Cardiac muscle cell (in vitro differentiated cells and primary cell): ENCODE measurements around the gene TTC34. TPM values are rescaled to one million over a fixed set of nuclear protein-coding genes. Genes with fewer than 3 reads are reported as not detected.
A peak's percentile ranks its signal among the peaks of the same experiment; 100 is the strongest.

Experiments
- DNase-seq, 2 donors: peaks; one replicate each; pipeline versions ENCODE4 v3.0.0 to v3.0.0-alpha.2; 2010 to 2017; ENCODE audit warnings: low read depth in 1 of 2, low spot score in 1 of 2
- H3K27ac ChIP-seq: fragments of 200-600 bp; sonication (generic); 2 replicates; pipeline ENCODE4 v1.5.1; 2016
- H3K27me3 ChIP-seq: fragments of 200-600 bp; sonication (generic); 2 replicates; pipeline ENCODE4 v1.6.0; 2016; ENCODE audit warnings: control low read depth
- H3K36me3 ChIP-seq: fragments of 200-600 bp; sonication (generic); 2 replicates; pipeline ENCODE4 v1.5.1; 2016; ENCODE audit warnings: control low read depth
- H3K4me1 ChIP-seq: fragments of 200-600 bp; sonication (generic); 2 replicates; pipeline ENCODE4 v1.8.1; 2017; ENCODE audit warnings: low read depth, mild to moderate bottlenecking, mixed run types
- H3K4me3 ChIP-seq: fragments of 200-600 bp; sonication (generic); 2 replicates; pipeline ENCODE4 v1.5.1; 2016; ENCODE audit warnings: mild to moderate bottlenecking
- H3K9me3 ChIP-seq: fragments of 200-600 bp; sonication (generic); 2 replicates; pipeline ENCODE4 v1.5.1; 2017; ENCODE audit warnings: low read depth, mild to moderate bottlenecking, control low read depth
- CTCF ChIP-seq: IDR thresholded peaks from 2 replicates; pipeline ENCODE4 v1.5.1; 2012; ENCODE audit warnings: low read depth, mild to moderate bottlenecking, low read length
- polyA plus RNA-seq: library from polyadenylated mRNA; unstranded; fragments of >200 nt; fragmentation: Nextera tagmentation; extraction: Ambion mirVana; gene quantifications from 2 replicates; pipeline ENCODE4 v1.2.1, GENCODE V29; 2016
- total RNA-seq: library from RNA; depleted of rRNA; stranded (reverse); fragments of >200 nt; gene quantifications from 2 replicates; pipeline ENCODE4 v1.2.3, GENCODE V29; 2016

Gene TTC34
- total and polyA plus RNA-seq, 2 experiments from 2014 or later: not detected

- Histone ChIP-seq H3K9me3 (no peaks in the 10 kb centered on the region), H3K4me3 (peak within 1 kb of the TSS; percentile 58), H3K36me3 (no peaks in the 10 kb centered on the region), H3K27ac (peak within 1 kb of the TSS; percentile 93), H3K4me1 (peaks cover 11% of the 10 kb centered on the region), H3K27me3 (no peaks in the 10 kb centered on the region)
- no peak for TF ChIP-seq CTCF
- peak; percentile 97 to 100 for DNase-seq
Observed at GRCh38 chr1:2586154-2587070, 215.1 kb downstream of the TTC34 start, which contains the start of gene PRXL2B. PRXL2B (plus strand) TSS chr1:2586777; CDS start chr1:2586886, 109 bp downstream.

Other genes starting within 250 kb of the TTC34 start
- 0.14 and 0.24 TPM in 2 replicates for gene TNFRSF14, start 245.3 kb downstream of the TTC34 start, total RNA-seq
- 0.75 TPM in 1 of 2 replicates, not detected in the other for gene TNFRSF14, start 245.3 kb downstream of the TTC34 start, polyA plus RNA-seq
- 53.0 and 55.8 TPM in 2 replicates for gene PRXL2B, start 214.9 kb downstream of the TTC34 start, total RNA-seq
- gene PRXL2B, start 214.9 kb downstream of the TTC34 start, polyA plus RNA-seq: 59.5 and 59.7 TPM in 2 replicates
- gene MMEL1, start 168.7 kb downstream of the TTC34 start, total RNA-seq: not detected in 2 replicates
- not detected in 2 replicates for gene MMEL1, start 168.7 kb downstream of the TTC34 start, polyA plus RNA-seq
- gene ACTRT2, start 219.8 kb upstream of the TTC34 start, total RNA-seq: not detected in 2 replicates
- not detected in 2 replicates for gene ACTRT2, start 219.8 kb upstream of the TTC34 start, polyA plus RNA-seq